UCSD-AML1 (cell line): Measurements from ENCODE around the gene ZMYM2.
"Not testable (repeated sequence)": the region's sequence is repeated elsewhere in the genome, so short reads cannot be mapped to it uniquely, and the experiment has no call there.

Experiments used
- DNase-seq: peaks from one replicate; lab custom pipeline; 2025; ENCODE audit not compliant: unreplicated experiment; lab: John Stamatoyannopoulos, UW

The ZMYM2 gene

GRCh38 chr13:19982447-19983043 lies 24.0 kb downstream of the ZMYM2 start:
- no peak for DNase-seq

DNA sequence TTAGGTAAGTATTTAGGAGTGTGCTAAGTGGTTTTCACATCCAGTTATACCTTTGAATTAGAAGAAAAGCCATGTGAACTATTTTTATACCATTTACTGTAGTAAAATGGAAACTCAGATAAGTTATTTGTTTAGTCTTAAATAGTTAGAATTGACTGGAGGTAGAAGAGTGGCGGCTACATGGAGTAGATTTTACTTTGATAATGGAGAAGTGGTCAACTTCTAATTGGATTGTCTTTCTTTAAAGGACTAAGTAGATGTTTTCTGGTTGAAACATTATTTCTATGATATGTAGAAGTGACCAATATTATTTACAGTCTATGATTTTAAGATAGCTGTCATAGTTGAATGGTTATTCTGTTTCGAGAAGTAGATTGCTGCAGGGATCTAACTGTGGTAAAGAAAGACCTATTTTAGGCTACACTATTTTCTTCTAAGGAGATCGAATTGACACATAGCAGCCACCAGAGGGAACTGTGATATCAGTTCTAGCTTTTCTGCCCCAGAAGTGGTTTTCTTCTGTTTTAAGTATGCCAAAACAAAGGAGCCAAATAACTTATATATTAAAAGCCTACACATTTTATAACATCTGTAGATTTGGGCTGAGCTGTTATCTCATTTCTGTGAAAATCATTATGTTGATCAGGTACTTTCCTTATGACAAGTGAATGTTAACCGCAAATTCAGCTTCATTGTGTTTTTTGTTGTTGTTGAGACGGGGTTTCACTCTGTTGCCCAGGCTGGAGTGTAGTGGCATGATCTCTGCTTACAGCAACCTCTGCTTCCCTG lies 26.1 kb downstream of the ZMYM2 start:
- DNase-seq = no peak

- no peak for DNase-seq
Measured at GRCh38 chr13:19985219-19985556, 26.7 kb downstream of the ZMYM2 start.

GRCh38 chr13:19991531-19991930 lies 33.0 kb downstream of the ZMYM2 start:
- DNase-seq = no peak

DNA sequence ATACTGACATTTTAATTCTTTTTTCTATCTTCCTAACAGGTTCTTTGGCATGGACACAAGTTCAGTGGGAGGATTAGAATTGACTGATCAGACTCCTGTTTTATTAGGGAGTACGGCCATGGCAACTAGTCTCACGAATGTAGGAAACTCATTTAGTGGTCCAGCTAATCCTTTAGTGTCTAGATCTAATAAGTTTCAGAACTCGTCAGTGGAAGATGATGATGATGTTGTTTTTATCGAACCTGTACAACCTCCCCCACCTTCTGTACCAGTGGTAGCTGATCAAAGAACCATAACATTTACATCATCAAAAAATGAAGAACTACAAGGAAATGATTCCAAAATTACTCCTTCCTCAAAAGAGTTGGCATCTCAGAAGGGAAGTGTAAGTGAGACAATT lies 34.5 kb downstream of the ZMYM2 start:
- DNase-seq = no peak

DNA sequence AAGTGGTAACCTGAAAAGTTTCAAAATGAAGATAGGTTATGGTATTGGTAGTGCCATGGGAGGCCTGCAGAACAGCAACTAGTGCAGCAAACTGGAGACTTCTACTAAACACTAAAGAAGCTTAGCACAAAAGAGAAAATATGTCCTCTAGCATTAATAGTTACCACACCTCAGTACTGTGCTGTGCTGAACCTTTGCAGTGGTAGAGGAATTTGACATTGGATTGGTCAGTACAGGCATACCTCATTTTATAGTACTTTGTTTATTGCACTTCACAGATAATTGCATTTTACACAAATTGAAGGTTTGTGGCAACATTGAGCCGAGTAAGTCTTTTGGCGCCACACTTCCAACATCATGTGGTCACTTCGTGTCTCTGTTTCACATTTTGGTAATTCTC lies 40.4 kb downstream of the ZMYM2 start:
- DNase-seq = no peak

GRCh38 chr13:20000062-20000552 lies 41.6 kb downstream of the ZMYM2 start:
- DNase-seq = no peak

DNA sequence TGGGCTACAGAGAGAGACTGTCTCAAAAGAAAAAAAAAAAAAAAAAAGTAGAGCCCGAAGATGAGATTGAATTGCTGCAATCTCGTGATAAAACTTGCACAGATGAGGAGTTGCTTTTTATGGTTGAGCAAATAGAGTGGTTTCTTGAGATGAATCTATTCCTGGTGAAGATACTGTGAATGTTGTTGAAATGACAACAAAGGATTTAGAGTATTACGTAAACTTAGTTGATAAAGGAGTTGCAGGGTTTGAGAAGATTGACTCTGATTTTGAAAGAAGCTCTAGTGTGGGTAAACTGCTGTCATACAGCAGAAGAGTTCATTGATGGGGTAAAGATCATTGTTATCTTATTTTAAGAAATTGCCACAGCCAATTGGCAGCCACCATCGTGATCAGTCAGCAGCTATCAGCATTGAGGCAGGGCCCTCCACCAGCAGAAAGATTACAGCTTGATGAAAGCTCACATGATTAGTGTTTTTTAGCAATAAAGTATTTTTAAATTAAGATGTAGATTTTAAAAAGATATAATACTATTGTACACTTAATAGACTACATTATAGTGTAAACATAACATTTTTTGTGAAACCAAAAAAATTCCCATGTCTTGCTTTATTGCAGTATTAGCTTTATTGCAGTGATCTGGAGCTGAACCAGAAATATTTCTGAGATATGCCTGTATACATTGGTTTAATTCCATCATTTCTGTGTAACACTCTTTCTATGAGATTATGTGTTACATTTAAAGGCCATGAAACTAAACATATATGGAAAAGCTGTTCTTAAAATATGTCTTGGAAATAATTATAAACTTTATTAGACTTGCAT lies 43.1 kb downstream of the ZMYM2 start:
- DNase-seq = no peak

DNA sequence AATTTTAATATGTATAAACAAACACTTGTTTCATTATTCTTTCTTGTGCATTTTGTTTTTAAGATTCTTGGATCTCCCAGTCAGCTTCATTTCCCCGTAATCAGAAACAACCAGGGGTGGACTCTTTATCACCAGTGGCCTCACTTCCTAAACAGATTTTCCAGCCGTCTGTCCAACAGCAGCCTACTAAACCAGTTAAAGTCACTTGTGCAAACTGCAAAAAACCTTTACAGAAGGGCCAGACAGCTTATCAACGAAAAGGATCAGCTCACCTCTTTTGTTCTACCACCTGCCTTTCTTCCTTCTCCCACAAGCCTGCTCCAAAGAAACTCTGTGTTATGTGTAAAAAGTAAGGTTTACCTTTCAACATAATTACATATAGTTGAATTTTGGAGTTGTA lies 44.3 kb downstream of the ZMYM2 start:
- no peak for DNase-seq

GRCh38 chr13:20006206-20006605 lies 47.7 kb downstream of the ZMYM2 start:
- no peak for DNase-seq

DNA sequence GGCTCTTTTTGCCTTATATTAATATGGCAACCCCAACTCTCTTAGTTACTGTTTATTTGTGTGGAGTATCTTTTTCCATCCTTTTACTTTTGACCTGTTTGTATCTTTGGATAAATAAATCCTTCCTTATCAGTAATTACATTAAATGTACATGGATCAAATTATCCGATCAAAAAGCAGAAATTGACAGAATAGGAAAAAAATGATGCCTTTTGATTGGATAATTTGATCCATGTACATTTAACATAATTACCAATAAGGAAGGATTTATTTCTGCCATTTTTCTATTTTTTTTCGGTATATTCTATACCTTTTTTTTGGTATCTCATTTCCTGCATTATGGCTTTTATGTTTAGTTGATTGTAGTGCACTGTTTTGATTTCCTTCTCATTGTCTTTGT lies 57.2 kb downstream of the ZMYM2 start:
- DNase-seq = no peak

DNA sequence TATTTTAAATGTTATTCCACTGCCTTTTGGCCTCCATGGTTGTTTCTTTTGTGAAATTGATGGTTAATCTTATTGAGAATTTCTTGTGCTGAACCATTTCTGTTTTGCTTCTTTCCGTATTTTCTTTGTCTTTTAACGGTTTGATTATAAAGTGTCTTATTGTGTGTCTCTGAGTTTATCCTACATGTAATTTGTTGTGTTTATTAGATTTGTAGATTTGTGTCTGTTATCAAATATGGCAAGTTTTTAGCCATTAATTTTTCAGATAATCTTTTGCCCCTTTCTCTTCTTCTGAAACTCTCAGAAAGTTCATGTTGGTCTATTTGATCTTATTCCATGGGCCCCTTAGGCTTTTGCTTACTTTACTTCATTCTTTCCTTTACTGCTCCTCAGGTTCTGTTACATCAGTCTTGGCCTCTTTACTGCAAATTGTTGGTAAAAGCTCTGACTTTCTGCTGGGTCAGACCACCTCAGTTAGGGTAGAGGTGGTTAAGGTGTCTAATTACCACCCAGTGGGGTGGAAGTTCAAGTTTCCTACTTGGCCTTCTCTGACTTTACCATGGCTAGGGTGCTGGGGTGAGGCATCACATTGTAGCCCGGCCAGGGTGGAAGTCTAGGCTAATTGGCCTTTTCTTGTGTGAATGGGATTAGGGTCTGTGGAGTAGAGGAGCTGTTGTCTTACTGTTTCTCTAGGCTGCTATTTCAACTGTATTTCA lies 58.3 kb downstream of the ZMYM2 start:
- no peak for DNase-seq

GRCh38 chr13:20017365-20017711 lies 58.8 kb downstream of the ZMYM2 start:
- DNase-seq = no peak

DNA sequence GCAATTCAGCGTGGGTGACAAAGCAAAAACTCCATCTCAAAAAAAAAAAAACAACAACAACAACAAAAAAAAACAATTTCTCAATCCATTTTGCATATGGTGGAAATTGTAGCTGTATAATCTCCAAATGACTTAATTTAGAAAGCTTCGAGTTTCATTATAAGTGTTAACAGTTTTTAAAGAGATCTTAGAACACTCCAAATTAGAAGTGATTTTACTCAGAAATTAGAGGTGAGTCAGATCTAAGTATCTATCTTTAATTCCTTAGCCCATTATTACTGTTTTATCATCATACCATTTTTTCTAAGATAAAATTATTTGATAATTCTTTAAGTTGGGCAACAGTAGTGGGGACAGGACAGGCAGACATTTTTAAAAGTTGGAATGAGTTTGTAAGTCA lies 60.5 kb downstream of the ZMYM2 start:
- DNase-seq = no peak

DNA sequence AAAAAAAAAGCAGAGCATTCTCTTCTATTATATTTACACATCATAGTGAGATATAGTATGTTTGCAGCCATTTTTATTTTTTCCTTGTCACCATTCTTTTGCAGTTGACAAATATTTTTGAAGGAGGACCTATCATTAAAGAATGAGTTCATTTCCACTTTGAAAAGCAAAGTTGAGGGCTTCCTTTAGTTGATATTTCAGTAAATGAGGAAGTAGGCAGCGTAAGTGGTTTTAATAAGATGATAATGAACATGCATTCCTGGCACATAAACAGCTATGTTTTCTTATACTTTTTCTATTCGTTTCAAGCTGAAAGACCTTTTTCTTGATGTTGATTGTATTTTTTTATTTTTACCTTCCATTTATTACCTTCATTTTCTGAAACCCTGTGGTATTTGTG lies 66.2 kb downstream of the ZMYM2 start:
- no peak for DNase-seq

DNA sequence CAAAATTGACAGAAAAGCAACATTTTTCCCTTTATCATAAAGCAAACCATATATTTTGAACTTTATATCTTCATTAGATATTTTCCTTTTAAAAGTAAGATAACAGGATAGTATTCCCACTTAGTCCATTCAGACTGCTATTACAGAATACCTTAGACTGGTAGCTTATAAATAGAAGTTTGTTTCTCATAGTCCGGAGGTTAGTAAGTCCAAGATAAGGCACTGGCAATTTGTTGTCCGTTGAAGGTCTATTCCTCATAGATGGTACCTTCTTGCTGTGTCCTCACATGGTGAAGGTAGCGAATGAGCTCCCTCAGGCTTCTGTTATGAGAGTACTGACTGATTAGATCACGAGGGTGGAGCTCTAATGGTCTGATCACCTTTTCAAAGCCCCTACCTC lies 70.4 kb downstream of the ZMYM2 start:
- DNase-seq = no peak

DNA sequence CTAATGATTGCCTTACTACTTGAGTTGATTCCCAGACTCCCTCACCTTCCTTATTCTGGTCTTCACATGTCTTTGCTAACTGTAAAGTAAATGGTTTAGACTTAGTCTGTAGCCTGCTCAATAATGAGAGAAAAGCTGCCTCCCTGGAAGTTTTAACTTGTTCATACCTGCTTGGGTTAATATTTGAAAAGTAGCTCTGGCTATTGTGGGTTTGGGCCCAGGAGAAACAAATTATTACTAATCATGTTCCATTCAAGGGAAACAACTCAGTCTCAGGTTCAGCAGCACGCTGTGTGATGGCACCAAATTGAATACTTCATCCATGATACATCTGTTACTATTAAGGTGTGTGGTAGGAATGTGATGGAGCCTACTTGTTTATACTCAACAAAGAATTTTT lies 75.0 kb downstream of the ZMYM2 start:
- no peak for DNase-seq

- DNase-seq = no peak
Measured at GRCh38 chr13:20035130-20035529, 76.6 kb downstream of the ZMYM2 start.

GRCh38 chr13:20037908-20038307 lies 79.4 kb downstream of the ZMYM2 start:
- no peak for DNase-seq

GRCh38 chr13:20042603-20043002 lies 84.1 kb downstream of the ZMYM2 start:
- not testable (repeated sequence) for DNase-seq

DNA sequence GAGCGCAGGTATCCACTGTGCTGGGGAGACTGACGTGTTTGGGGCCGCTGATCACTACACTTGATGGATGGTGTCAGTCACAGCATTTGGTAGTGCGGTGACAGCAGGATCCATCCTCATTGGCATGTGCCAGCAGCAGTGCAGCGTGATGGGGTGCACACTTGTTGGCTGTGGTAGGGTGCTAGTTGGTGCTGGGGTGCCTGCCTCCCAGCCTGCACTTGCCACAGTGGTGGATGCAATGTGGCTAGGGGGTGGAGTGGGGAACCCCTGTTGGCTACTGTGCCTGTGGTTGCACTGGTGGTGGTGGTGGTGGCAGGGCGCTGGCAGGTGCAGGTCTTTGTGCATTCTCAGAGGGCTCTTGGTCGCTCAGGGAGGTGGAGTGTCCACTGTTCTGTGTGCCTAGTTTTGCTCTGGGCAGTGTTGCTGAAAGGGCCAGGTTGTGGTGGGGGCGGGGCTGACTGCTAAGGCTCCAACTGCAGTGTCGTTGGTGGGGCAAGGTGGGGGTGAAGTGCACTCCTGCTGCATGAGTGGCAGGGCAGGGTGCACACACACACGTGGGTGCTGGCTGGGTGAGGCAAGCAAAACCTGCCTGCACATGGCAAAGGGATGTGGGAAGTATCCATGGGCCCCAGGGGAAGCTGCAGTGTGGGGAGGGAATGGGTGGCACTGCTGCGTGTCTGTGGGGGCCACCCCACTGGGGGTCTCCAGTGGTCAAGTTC lies 84.8 kb downstream of the ZMYM2 start:
- no peak for DNase-seq
